Mesodermal cell (in vitro differentiated cells): ENCODE measurements around the gene WDR43.
A peak's percentile ranks its signal among the peaks of the same experiment; 100 is the strongest.

Experiments used
- H3K27ac ChIP-seq: 2 replicates; pipeline ENCODE4 v1.7.0; 2013; ENCODE audit warnings: mild to moderate bottlenecking, low read depth, low read length, moderate library complexity; ENCODE audit not compliant: severe bottlenecking
- H3K36me3 ChIP-seq: 2 replicates; pipeline ENCODE4 v1.7.1; 2013; ENCODE audit warnings: mild to moderate bottlenecking, low read length, moderate library complexity; ENCODE audit not compliant: control insufficient read depth, insufficient read depth
- H3K4me1 ChIP-seq: one replicate; pipeline ENCODE4 v1.7.1; 2013; ENCODE audit warnings: mild to moderate bottlenecking, low read length; ENCODE audit not compliant: insufficient read depth, control insufficient read depth, poor library complexity, severe bottlenecking
- H3K4me3 ChIP-seq: 2 replicates; pipeline ENCODE4 v1.7.0; 2013; ENCODE audit warnings: low read length, control low read depth, mild to moderate bottlenecking; ENCODE audit not compliant: insufficient read depth, poor library complexity, severe bottlenecking; ENCODE audit errors: extremely low read depth
- H3K9me3 ChIP-seq: 2 replicates; pipeline ENCODE4 v1.7.1; 2013; ENCODE audit warnings: mild to moderate bottlenecking, low read length, moderate library complexity; ENCODE audit not compliant: control insufficient read depth
- WGBS, 2 experiments: methylation state at CpG; one replicate each; pipeline ENCODE4 v1.1.5; 2013; ENCODE audit warnings: missing lambda C conversion rate in 2 of 2; ENCODE audit not compliant: insufficient coverage in 2 of 2; 5-methylcytosine and 5-hydroxymethylcytosine counted together

Gene WDR43

GRCh38 chr2:28895189-28895893, 874 bp downstream of the WDR43 start:
- Histone ChIP-seq H3K9me3 (no peaks in the 10 kb centered on the region), H3K4me3 (peak overlapping the region; percentile 99), H3K4me1 (peaks cover 5% of the 10 kb centered on the region), H3K27ac (peak overlapping the region; percentile 91), H3K36me3 (peaks cover 6% of the 10 kb centered on the region)
- 0% methylated on average over 10 to 12 of the region's 19 CpGs for WGBS, 2 experiments

- H3K4me3 ChIP-seq, result peak overlapping the region; percentile 99
- WGBS, 2 experiments, result no CpG with 5 or more reads among the region's 2 CpGs
- H3K4me1 ChIP-seq, result peaks cover 5% of the 10 kb centered on the region
Measured at GRCh38 chr2:28896906-28897305, 2.4 kb downstream of the WDR43 start.

GRCh38 chr2:28898048-28898447, 3.6 kb downstream of the WDR43 start:
- WGBS, 2 experiments, result no CpG with 5 or more reads among the region's 1 CpG
- H3K4me1 ChIP-seq, result peaks cover 5% of the 10 kb centered on the region

More at GRCh38 chr2:28896906-28897305, 2.4 kb downstream of the WDR43 start:
- Histone ChIP-seq H3K9me3 (no peaks in the 10 kb centered on the region), H3K27ac (no peak overlapping the region), H3K36me3 (peaks cover 12% of the 10 kb centered on the region)

GRCh38 chr2:28901202-28901601, 6.7 kb downstream of the WDR43 start:
- 80 to 94% methylated on average over 2 of the region's 2 CpGs for WGBS, 2 experiments

More at GRCh38 chr2:28898048-28898447, 3.6 kb downstream of the WDR43 start:
- Histone ChIP-seq H3K36me3 (peaks cover 19% of the 10 kb centered on the region), H3K4me3 (no peak overlapping the region), H3K27ac (no peak overlapping the region), H3K9me3 (no peaks in the 10 kb centered on the region)

GRCh38 chr2:28901841-28902240, 7.4 kb downstream of the WDR43 start:
- Histone ChIP-seq H3K4me3 (no peak overlapping the region), H3K9me3 (no peaks in the 10 kb centered on the region), H3K36me3 (peaks cover 54% of the 10 kb centered on the region), H3K27ac (no peak overlapping the region), H3K4me1 (peaks cover 5% of the 10 kb centered on the region)
- WGBS, 2 experiments, result no CpG with 5 or more reads among the region's 1 CpG

More at GRCh38 chr2:28901202-28901601, 6.7 kb downstream of the WDR43 start:
- Histone ChIP-seq H3K4me1 (peaks cover 5% of the 10 kb centered on the region), H3K36me3 (peaks cover 47% of the 10 kb centered on the region), H3K27ac (no peak overlapping the region), H3K4me3 (no peak overlapping the region), H3K9me3 (no peaks in the 10 kb centered on the region)

- no peak overlapping the region for H3K27ac ChIP-seq
- H3K36me3 ChIP-seq, result peaks cover 59% of the 10 kb centered on the region
- no peaks in the 10 kb centered on the region for H3K9me3 ChIP-seq
- WGBS, 2 experiments, result 100% methylated on average over 1 of the region's 3 CpGs
- H3K4me1 ChIP-seq, result peaks cover 2% of the 10 kb centered on the region
- H3K4me3 ChIP-seq, result no peak overlapping the region
Measured at GRCh38 chr2:28902584-28902983, 8.1 kb downstream of the WDR43 start.

GRCh38 chr2:28904295-28904694, 9.8 kb downstream of the WDR43 start:
- no peak overlapping the region for H3K4me3 ChIP-seq
- H3K4me1 ChIP-seq, result no peaks in the 10 kb centered on the region
- peaks cover 72% of the 10 kb centered on the region for H3K36me3 ChIP-seq
- H3K27ac ChIP-seq, result no peak overlapping the region
- 100% methylated on average over 1 of the region's 2 CpGs for WGBS, 2 experiments
- no peaks in the 10 kb centered on the region for H3K9me3 ChIP-seq

GRCh38 chr2:28904802-28905457, 10.5 kb downstream of the WDR43 start:
- H3K9me3 ChIP-seq, result no peaks in the 10 kb centered on the region
- H3K27ac ChIP-seq, result no peak overlapping the region
- peaks cover 78% of the 10 kb centered on the region for H3K36me3 ChIP-seq
- WGBS, 2 experiments, result 100% methylated on average over 1 of the region's 2 CpGs
- H3K4me3 ChIP-seq, result no peak overlapping the region
- H3K4me1 ChIP-seq, result no peaks in the 10 kb centered on the region

GRCh38 chr2:28905533-28905932, 11.1 kb downstream of the WDR43 start:
- Histone ChIP-seq H3K36me3 (peaks cover 82% of the 10 kb centered on the region), H3K9me3 (no peaks in the 10 kb centered on the region), H3K27ac (no peak overlapping the region), H3K4me1 (no peaks in the 10 kb centered on the region), H3K4me3 (no peak overlapping the region)
- 92 to 100% methylated on average over 2 of the region's 3 CpGs for WGBS, 2 experiments

GRCh38 chr2:28906376-28906775, 11.9 kb downstream of the WDR43 start:
- Histone ChIP-seq H3K27ac (no peak overlapping the region), H3K4me3 (no peak overlapping the region), H3K4me1 (no peaks in the 10 kb centered on the region), H3K9me3 (no peaks in the 10 kb centered on the region), H3K36me3 (peaks cover 89% of the 10 kb centered on the region)
- WGBS, 2 experiments, result 95 to 100% methylated on average over 1 to 2 of the region's 4 CpGs

- Histone ChIP-seq H3K36me3 (peaks cover 89% of the 10 kb centered on the region), H3K4me3 (no peak overlapping the region), H3K27ac (no peak overlapping the region), H3K9me3 (no peaks in the 10 kb centered on the region), H3K4me1 (no peaks in the 10 kb centered on the region)
- 85 to 100% methylated on average over 2 of the region's 2 CpGs for WGBS, 2 experiments
Measured at GRCh38 chr2:28906821-28907220, 12.4 kb downstream of the WDR43 start.
